OCI-LY3 (cell line): ENCODE results near the gene GALNT2.

ENCODE experiments used
- CTCF ChIP-seq: fragments of 200-600, 300-600 bp; sonication (generic); IDR thresholded peaks from 2 replicates; pipeline ENCODE4 v1.5.1; 2014; ENCODE audit warnings: antibody characterized with exemption, low read length, low read depth
- EZH2phosphoT487 ChIP-seq: fragments of 200-600 bp; shearing (Covaris generic); IDR thresholded peaks from 2 replicates; pipeline ENCODE4 v1.6.1; 2018; ENCODE audit warnings: antibody characterized with exemption, mixed run types, low read depth

- TF ChIP-seq CTCF (no peak), EZH2phosphoT487 (no peak)
Measured at GRCh38 chr1:230142608-230143210, 75.7 kb downstream of the GALNT2 start.
